Lower lobe of right lung (tissue), 2 donors: ENCODE data around the gene ABCD4. TPM values are rescaled to one million over a fixed set of nuclear protein-coding genes. Genes with fewer than 3 reads are reported as not detected.

Experiments used
- ATAC-seq, 2 donors: fragments of 200-7000 bp; cut with Tn5 transposase; one replicate each; pipeline ENCODE4 v1.9.1; 2020 to 2022; ENCODE audit warnings: mild to moderate bottlenecking in 2 of 2, moderate library complexity in 2 of 2
- DNase-seq: peaks from one replicate; pipeline ENCODE4 v3.0.0-alpha.2; 2020
- H3K27ac ChIP-seq: fragments of 200-600 bp; one replicate; pipeline ENCODE4 v1.8.0; 2022
- H3K27me3 ChIP-seq: fragments of 200-600 bp; one replicate; pipeline ENCODE4 v1.8.0; 2022; ENCODE audit warnings: low read depth
- H3K36me3 ChIP-seq: fragments of 200-600 bp; one replicate; pipeline ENCODE4 v1.8.0; 2022; ENCODE audit warnings: mild to moderate bottlenecking
- H3K4me1 ChIP-seq: fragments of 200-600 bp; one replicate; pipeline ENCODE4 v1.8.0; 2022
- H3K4me3 ChIP-seq: fragments of 200-600 bp; one replicate; pipeline ENCODE4 v1.8.0; 2022; ENCODE audit warnings: mild to moderate bottlenecking
- H3K9me3 ChIP-seq: fragments of 200-600 bp; one replicate; pipeline ENCODE4 v1.8.0; 2022
- CTCF ChIP-seq: fragments of 200-600 bp; IDR thresholded peaks from one replicate; pipeline ENCODE4 v1.8.0; 2022; ENCODE audit warnings: antibody characterized with exemption, mild to moderate bottlenecking
- intact Hi-C: fragments of 100-400 bp; cut with DNase I; formaldehyde crosslinking; loops from one replicate; pipeline ENCODE4 v1.11.0; 2022
- total RNA-seq: library from RNA; stranded (reverse); fragmentation: NEBNext Ultra II Directional; extraction: Animal tissue kit (Norgen Biotek cat#: 25700); gene quantifications from one replicate; pipeline ENCODE4 v1.2.1, GENCODE V29; 2021
- donor health status: DM: no; HTN: yes; CAD: no; lungs with severe emphysema.

Gene ABCD4
- total RNA-seq, 1 donor from 2014 or later, result 53.3 TPM

GRCh38 chr14:74262076-74262475 is 40.7 kb downstream of the ABCD4 start:
- ATAC-seq (no peak), DNase-seq (no peak)
- Histone ChIP-seq H3K36me3 (no peaks in the 10 kb centered on the region), H3K27me3 (peaks cover 9% of the 10 kb centered on the region), H3K9me3 (no peaks in the 10 kb centered on the region), H3K4me3 (no peak overlapping the region), H3K4me1 (peaks cover 13% of the 10 kb centered on the region), H3K27ac (no peak overlapping the region)
- intact Hi-C loops, result no loop called here
- no peak for TF ChIP-seq CTCF

- Histone ChIP-seq H3K27me3 (peaks cover 9% of the 10 kb centered on the region), H3K4me3 (no peak overlapping the region), H3K4me1 (peaks cover 16% of the 10 kb centered on the region), H3K36me3 (no peaks in the 10 kb centered on the region), H3K9me3 (no peaks in the 10 kb centered on the region), H3K27ac (no peak overlapping the region)
- no peak for TF ChIP-seq CTCF
- no peak for ATAC-seq
- DNase-seq, result no peak
- intact Hi-C loops, result no loop called here
These were observed 41.4 kb downstream of the ABCD4 start for GRCh38 chr14:74261288-74261687.

- intact Hi-C loops, result no loop called here
- H3K4me3 ChIP-seq, result no peak overlapping the region
- TF ChIP-seq CTCF, result no peak
- no peaks in the 10 kb centered on the region for H3K9me3 ChIP-seq
- no peaks in the 10 kb centered on the region for H3K36me3 ChIP-seq
- ATAC-seq (no peak), DNase-seq (no peak)
- H3K4me1 ChIP-seq, result peaks cover 16% of the 10 kb centered on the region
- peaks cover 9% of the 10 kb centered on the region for H3K27me3 ChIP-seq
- no peak overlapping the region for H3K27ac ChIP-seq
These were observed 42.1 kb downstream of the ABCD4 start for GRCh38 chr14:74260525-74261233.

- DNase-seq, result no peak
- H3K27ac ChIP-seq, result no peak overlapping the region
- no peak for ATAC-seq
- TF ChIP-seq CTCF, result no peak
- no peak overlapping the region for H3K4me3 ChIP-seq
- H3K4me1 ChIP-seq, result peaks cover 16% of the 10 kb centered on the region
- no peaks in the 10 kb centered on the region for H3K9me3 ChIP-seq
- intact Hi-C loops, result loop anchor here (10.0 kb wide), 1 partner anchor 145 kb away; no protein-coding TSS in a partner anchor
- H3K27me3 ChIP-seq, result peaks cover 9% of the 10 kb centered on the region
- H3K36me3 ChIP-seq, result no peaks in the 10 kb centered on the region
These were observed 43.2 kb downstream of the ABCD4 start for GRCh38 chr14:74259513-74259912.

GRCh38 chr14:74258764-74259035 is 44.0 kb downstream of the ABCD4 start:
- H3K4me1 ChIP-seq, result peaks cover 16% of the 10 kb centered on the region
- H3K9me3 ChIP-seq, result no peaks in the 10 kb centered on the region
- no peak for TF ChIP-seq CTCF
- no peak overlapping the region for H3K27ac ChIP-seq
- H3K36me3 ChIP-seq, result no peaks in the 10 kb centered on the region
- ATAC-seq (no peak), DNase-seq (no peak)
- intact Hi-C loops, result loop anchor here (10.0 kb wide), 1 partner anchor 144 kb away; no protein-coding TSS in a partner anchor
- no peak overlapping the region for H3K4me3 ChIP-seq
- H3K27me3 ChIP-seq, result peaks cover 9% of the 10 kb centered on the region
